Liver (tissue), 9 donors: ENCODE measurements around the gene KRT23. TPM values are rescaled to one million over a fixed set of nuclear protein-coding genes. Genes with fewer than 3 reads are reported as not detected.

Experiments used
- DNase-seq: peaks from one replicate; pipeline ENCODE4 v3.0.0-alpha.2; 2017; ENCODE audit warnings: low spot score
- H3K27ac ChIP-seq, 2 donors: one replicate each; pipeline ENCODE4 v1.7.0; 2013; ENCODE audit warnings: inconsistent platforms in 2 of 2, low read length in 2 of 2, control low read depth in 1 of 2, low read depth in 1 of 2, mild to moderate bottlenecking in 1 of 2
- H3K27me3 ChIP-seq, 4 donors: one replicate each; pipeline versions ENCODE4 v1.6.1 to v1.7.0; 2013; ENCODE audit warnings: low read length in 3 of 4, inconsistent platforms in 1 of 4, mild to moderate bottlenecking in 1 of 4, moderate library complexity in 1 of 4; ENCODE audit not compliant: control insufficient read depth in 4 of 4, insufficient read depth in 4 of 4
- H3K36me3 ChIP-seq, 4 donors: one replicate each; pipeline versions ENCODE4 v1.6.1 to v1.7.0; 2013; ENCODE audit warnings: low read length in 3 of 4, mild to moderate bottlenecking in 3 of 4, low read depth in 1 of 4, moderate library complexity in 1 of 4; ENCODE audit not compliant: control insufficient read depth in 4 of 4, insufficient read depth in 3 of 4
- H3K4me1 ChIP-seq, 4 donors: one replicate each; pipeline versions ENCODE4 v1.6.1 to v1.7.0; 2013; ENCODE audit warnings: low read length in 3 of 4, mild to moderate bottlenecking in 3 of 4, moderate library complexity in 1 of 4; ENCODE audit not compliant: control insufficient read depth in 4 of 4, insufficient read depth in 4 of 4
- H3K4me3 ChIP-seq, 3 donors: one replicate each; pipeline versions ENCODE4 v1.6.1 to v1.7.0; 2013; ENCODE audit warnings: low read length in 3 of 3, control low read depth in 1 of 3, low read depth in 1 of 3, mild to moderate bottlenecking in 1 of 3
- H3K9ac ChIP-seq, 2 donors: one replicate each; pipeline ENCODE4 v1.7.0; 2013; ENCODE audit warnings: low read length in 2 of 2, mild to moderate bottlenecking in 2 of 2, moderate library complexity in 2 of 2, control low read depth in 1 of 2, low read depth in 1 of 2
- H3K9me3 ChIP-seq, 4 donors: one replicate each; pipeline versions ENCODE4 v1.6.1 to v1.7.0; 2013; ENCODE audit warnings: low read length in 3 of 4; ENCODE audit not compliant: control insufficient read depth in 4 of 4
- ATF3 ChIP-seq: IDR thresholded peaks from 2 replicates; pipeline ENCODE4 v1.6.1; 2016; ENCODE audit warnings: antibody characterized with exemption
- CTCF ChIP-seq: fragments of 150-350 bp; IDR thresholded peaks from 2 replicates; pipeline ENCODE4 v1.5.1; 2017; ENCODE audit warnings: improper control_type of control experiment, low read depth, low read length; ENCODE audit not compliant: missing input control
- EGR1 ChIP-seq, 2 donors: IDR thresholded peaks; 2 replicates each; pipeline ENCODE4 v1.6.1; 2016 to 2018; ENCODE audit warnings: antibody characterized with exemption in 2 of 2, low read depth in 2 of 2
- FOXA1 ChIP-seq: IDR thresholded peaks from 2 replicates; pipeline ENCODE4 v1.6.1; 2016; ENCODE audit warnings: antibody characterized with exemption
- FOXA2 ChIP-seq: IDR thresholded peaks from 2 replicates; pipeline ENCODE4 v1.6.1; 2016; ENCODE audit warnings: antibody characterized with exemption
- GABPA ChIP-seq, 2 donors: IDR thresholded peaks in 1 of 2; conservative IDR thresholded peaks in 1 of 2; 2 replicates each; pipeline ENCODE4 v1.6.1; 2016; ENCODE audit warnings: antibody characterized with exemption in 2 of 2, mild to moderate bottlenecking in 1 of 2, moderate library complexity in 1 of 2
- HNF4A ChIP-seq, 2 donors: conservative IDR thresholded peaks; 2 replicates each; pipeline ENCODE4 v1.6.1; 2016; ENCODE audit warnings: antibody characterized with exemption in 2 of 2, mild to moderate bottlenecking in 2 of 2
- HNF4G ChIP-seq: IDR thresholded peaks from 2 replicates; pipeline ENCODE4 v1.6.1; 2016; ENCODE audit warnings: antibody characterized with exemption
- JUND ChIP-seq, 2 donors: IDR thresholded peaks; 2 replicates each; pipeline ENCODE4 v1.6.1; 2016; ENCODE audit warnings: antibody characterized with exemption in 2 of 2
- MAX ChIP-seq: IDR thresholded peaks from 2 replicates; pipeline ENCODE4 v1.6.1; 2016; ENCODE audit warnings: antibody characterized with exemption
- NR2F2 ChIP-seq: IDR thresholded peaks from 2 replicates; pipeline ENCODE4 v1.6.1; 2016; ENCODE audit warnings: antibody characterized with exemption
- RAD21 ChIP-seq, 2 donors: IDR thresholded peaks; 2 replicates each; pipeline ENCODE4 v1.6.1; 2016; ENCODE audit warnings: antibody characterized with exemption in 2 of 2, mild to moderate bottlenecking in 2 of 2
- REST ChIP-seq: IDR thresholded peaks from 2 replicates; pipeline ENCODE4 v1.6.1; 2016; ENCODE audit warnings: antibody characterized with exemption, mild to moderate bottlenecking
- RXRA ChIP-seq, 2 donors: IDR thresholded peaks; 2 replicates each; pipeline ENCODE4 v1.6.1; 2017 to 2018; ENCODE audit warnings: antibody characterized with exemption in 2 of 2, mild to moderate bottlenecking in 1 of 2
- TAF1 ChIP-seq: conservative IDR thresholded peaks from 2 replicates; pipeline ENCODE4 v1.6.1; 2016; ENCODE audit warnings: antibody characterized with exemption, mild to moderate bottlenecking
- YY1 ChIP-seq: IDR thresholded peaks from 2 replicates; pipeline ENCODE4 v1.6.1; 2016; ENCODE audit warnings: antibody characterized with exemption, mild to moderate bottlenecking
- ZBTB33 ChIP-seq: IDR thresholded peaks from 2 replicates; pipeline ENCODE4 v1.6.1; 2016; ENCODE audit warnings: antibody characterized with exemption
- WGBS: extraction: QIAGEN DNeasy Blood & Tissue Kit; methylation state at CpG from one replicate; pipeline ENCODE4 v1.1.7; 2013; 5-methylcytosine and 5-hydroxymethylcytosine counted together
- polyA plus RNA-seq, 2 donors: library from polyadenylated mRNA; stranded (reverse) in 1 of 2; unstranded in 1 of 2; fragments of 200-250 nt in 1 of 2; fragments of >200 nt in 1 of 2; fragmentation: Nextera tagmentation in 1 of 2; extraction: Ambion mirVana in 1 of 2; gene quantifications; one replicate each; pipeline versions ENCODE4 v1.2.1 to v1.2.3, GENCODE V29; 2013 to 2015
- total RNA-seq, 2 donors: library from RNA; depleted of rRNA; stranded (reverse); fragments of >200 nt; gene quantifications; one replicate each; pipeline ENCODE4 v1.2.3, GENCODE V29; 2014
- donor health status: healthy.
- donor health status: healthy.
- donor health status: healthy.
- donor health status: healthy.
- donor health status: healthy.

KRT23 gene
- total and polyA plus RNA-seq, 4 donors: 0.09 to 1.3 (median 0.24) TPM; not detected in 1

GRCh38 chr17:40949418-40949817 is 12.0 kb upstream of the KRT23 start:
- peaks cover 0 to 13% (median 4%) of the 10 kb centered on the region in 4 donors for H3K27me3 ChIP-seq
- H3K9ac ChIP-seq: no peak overlapping the region
- no peaks in the 10 kb centered on the region for H3K9me3 ChIP-seq
- TF ChIP-seq HNF4A (conservative IDR thresholded peaks at IDR 0.05) (no peak), TAF1 (no peak), ATF3 (no peak), REST (no peak), HNF4G (no peak), EGR1 (IDR thresholded peaks at IDR 0.05; ENCODE audit: low read depth in 2 of 2) (no peak), NR2F2 (no peak), RAD21 (IDR thresholded peaks at IDR 0.05) (no peak), GABPA (IDR thresholded peaks at IDR 0.05 in 1 of 2, conservative IDR thresholded peaks at IDR 0.05 in 1 of 2) (no peak), YY1 (no peak), CTCF (no peak), MAX (no peak), FOXA2 (no peak), FOXA1 (no peak), RXRA (IDR thresholded peaks at IDR 0.05) (no peak), ZBTB33 (no peak), JUND (IDR thresholded peaks at IDR 0.05) (no peak)
- H3K4me3 ChIP-seq: no peak overlapping the region
- H3K4me1 ChIP-seq: no peaks in the 10 kb centered on the region
- no peak for DNase-seq
- no peaks in the 10 kb centered on the region for H3K36me3 ChIP-seq
- WGBS: 20% methylated on average over 10 of the region's 10 CpGs
- H3K27ac ChIP-seq: no peak overlapping the region

- H3K36me3 ChIP-seq: no peaks in the 10 kb centered on the region
- H3K9me3 ChIP-seq: no peaks in the 10 kb centered on the region
- 71% methylated on average over 2 of the region's 2 CpGs for WGBS
- TF ChIP-seq HNF4A (conservative IDR thresholded peaks at IDR 0.05) (no peak), REST (no peak), ZBTB33 (no peak), JUND (IDR thresholded peaks at IDR 0.05) (no peak)
- no peak overlapping the region for H3K9ac ChIP-seq
- H3K4me1 ChIP-seq: no peaks in the 10 kb centered on the region
- no peak overlapping the region for H3K27ac ChIP-seq
- DNase-seq: no peak
- no peak overlapping the region for H3K4me3 ChIP-seq
- peaks cover 0 to 18% (median 4%) of the 10 kb centered on the region in 4 donors for H3K27me3 ChIP-seq
Measured at GRCh38 chr17:40947929-40948328, 10.5 kb upstream of the KRT23 start.
